GM12878 (cell line): ENCODE data around the gene TBXT. TPM values are rescaled to one million over a fixed set of nuclear protein-coding genes. Genes with fewer than 3 reads are reported as not detected.
"Not testable (repeated sequence)": the region's sequence is repeated elsewhere in the genome, so short reads cannot be mapped to it uniquely, and the experiment has no call there.

Experiments
- ATAC-seq: fragments of 200-7000 bp; cut with Tn5 transposase; 3 replicates; pipeline ENCODE4 v1.9.1; 2020; ENCODE audit warnings: mild to moderate bottlenecking, moderate library complexity
- BruUV-seq: library from RNA; stranded (reverse); fragments of 400-500 nt; replicated peaks from 2 replicates; lab custom pipeline; 2021; lab: Mats Ljungman, UMichigan
- CTCF ChIA-PET: fragments of 300-600 bp; sonication (Branson Sonifier 250); formaldehyde crosslinking; extraction: SDS; loops from one replicate; lab custom pipeline; 2021; ENCODE audit warnings: inconsistent platforms; lab: Yijun Ruan, JAX
- POLR2A ChIA-PET: fragments of 350-600 bp; formaldehyde crosslinking; extraction: SDS; loops from one replicate; lab custom pipeline; 2021; ENCODE audit warnings: inconsistent platforms; lab: Charles Lee
- RAD21 ChIA-PET: fragments of 300-600 bp; sonication (Branson Sonifier 250); formaldehyde crosslinking; loops from one replicate; lab custom pipeline; 2023; ENCODE audit warnings: antibody characterized with exemption; ENCODE audit not compliant: unreplicated experiment; lab: Charles Lee
- SMC1A ChIA-PET: fragments of 300-600 bp; sonication (Branson Sonifier 250); formaldehyde crosslinking; loops from one replicate; lab custom pipeline; 2023; ENCODE audit not compliant: unreplicated experiment, uncharacterized antibody; lab: Charles Lee
- DNase-seq: peaks from one replicate; pipeline ENCODE4 v3.0.0-alpha.2; 2011; ENCODE audit warnings: low read depth, low spot score
- FAIRE-seq: peaks from 3 replicates; lab custom pipeline; 2011; peaks lifted over from hg19 to GRCh38; lab: Jason Lieb, UNC
- H2AFZ ChIP-seq: 2 replicates; pipeline ENCODE4 v1.6.0; 2011; ENCODE audit warnings: low read depth, low read length, control low read depth; ENCODE audit not compliant: control insufficient read depth
- H3K27ac ChIP-seq: 2 replicates; pipeline ENCODE4 v1.5.1; 2011; ENCODE audit warnings: control low read depth; ENCODE audit not compliant: control insufficient read depth, insufficient read depth
- H3K27me3 ChIP-seq, 2 experiments: replicated peaks in 1 of 2; 2 replicates each; pipeline versions ENCODE4 v1.6.0 to v1.6.1; 2011; ENCODE audit warnings: low read length in 1 of 2; ENCODE audit not compliant: control insufficient read depth in 2 of 2, insufficient read depth in 2 of 2
- H3K36me3 ChIP-seq, 2 experiments: 2 replicates each; pipeline ENCODE4 v1.5.1; 2011; ENCODE audit warnings: low read length in 1 of 2; ENCODE audit not compliant: control insufficient read depth in 2 of 2, insufficient read depth in 2 of 2
- H3K4me1 ChIP-seq: 2 replicates; pipeline ENCODE4 v1.6.1; 2011; ENCODE audit warnings: mild to moderate bottlenecking, low read length, moderate library complexity, mixed read lengths; ENCODE audit not compliant: control insufficient read depth, insufficient read depth
- H3K4me2 ChIP-seq: 2 replicates; pipeline ENCODE4 v1.6.0; 2011; ENCODE audit warnings: control low read depth; ENCODE audit not compliant: control insufficient read depth, insufficient read depth
- H3K4me3 ChIP-seq: fragments of 200-600 bp; sonication (generic); 2 replicates; pipeline ENCODE4 v1.5.1; 2016
- H3K79me2 ChIP-seq: 2 replicates; pipeline ENCODE4 v1.6.0; 2011; ENCODE audit warnings: low read length; ENCODE audit not compliant: control insufficient read depth, insufficient read depth
- H3K9ac ChIP-seq: 2 replicates; pipeline ENCODE4 v1.8.0; 2011; ENCODE audit warnings: low read length, control low read depth, mixed read lengths; ENCODE audit not compliant: control insufficient read depth, insufficient read depth
- H3K9me3 ChIP-seq: replicated peaks from 3 replicates; pipeline ENCODE4 v1.5.1; 2011; ENCODE audit warnings: mild to moderate bottlenecking, low read length; ENCODE audit not compliant: control insufficient read depth, insufficient read depth
- H4K20me1 ChIP-seq: 2 replicates; pipeline ENCODE4 v1.6.0; 2011; ENCODE audit not compliant: control insufficient read depth, insufficient read depth
- CEBPZ ChIP-seq: fragments of 150-350 bp; IDR thresholded peaks from 2 replicates; pipeline ENCODE4 v1.6.1; 2016; ENCODE audit warnings: low read depth, low read length
- CHD2 ChIP-seq: IDR thresholded peaks from 2 replicates; pipeline ENCODE4 v1.6.1; 2011; ENCODE audit warnings: low read depth, low read length, improper control_type of control experiment, borderline replicate concordance
- GABPA ChIP-seq: IDR thresholded peaks from 2 replicates; pipeline ENCODE4 v1.6.1; 2014; ENCODE audit warnings: antibody characterized with exemption, low read depth, mild to moderate bottlenecking, inconsistent platforms
- JUNB ChIP-seq: IDR thresholded peaks from 2 replicates; pipeline ENCODE4 v1.6.1; 2016; ENCODE audit warnings: antibody characterized with exemption, mild to moderate bottlenecking
- KDM1A ChIP-seq: fragments of 200-600 bp; sonication (generic); IDR thresholded peaks from 2 replicates; pipeline ENCODE4 v1.6.1; 2016; ENCODE audit warnings: borderline replicate concordance
- NFYA ChIP-seq: IDR thresholded peaks from 2 replicates; pipeline ENCODE4 v1.6.1; 2011; ENCODE audit warnings: low read depth, mild to moderate bottlenecking, low read length, improper control_type of control experiment, borderline replicate concordance
- SUZ12 ChIP-seq: fragments of 200-600 bp; sonication (generic); IDR thresholded peaks from one replicate; pipeline ENCODE4 v1.6.1; 2018; ENCODE audit warnings: antibody characterized with exemption, mild to moderate bottlenecking; ENCODE audit not compliant: unreplicated experiment
- TARDBP ChIP-seq: IDR thresholded peaks from 2 replicates; pipeline ENCODE4 v1.6.1; 2016; ENCODE audit warnings: borderline replicate concordance
- ZNF207 ChIP-seq: fragments of 450-650 bp; IDR thresholded peaks from 2 replicates; pipeline ENCODE4 v1.6.1; 2014; ENCODE audit warnings: antibody characterized with exemption, mild to moderate bottlenecking, borderline replicate concordance
- ZNF24 ChIP-seq: fragments of 450-650 bp; IDR thresholded peaks from 2 replicates; pipeline ENCODE4 v1.6.1; 2017; ENCODE audit warnings: antibody characterized with exemption, mild to moderate bottlenecking
- ZNF384 ChIP-seq: IDR thresholded peaks from 2 replicates; pipeline ENCODE4 v1.6.1; 2012; ENCODE audit warnings: low read depth, mild to moderate bottlenecking, low read length, improper control_type of control experiment, borderline replicate concordance
- WGBS: methylation state at CpG from one replicate; pipeline ENCODE4 v1.1.6; 2016; ENCODE audit warnings: low lambda C conversion rate; ENCODE audit not compliant: insufficient replicate concordance, insufficient coverage; ENCODE audit errors: missing lambda C conversion rate; 5-methylcytosine and 5-hydroxymethylcytosine counted together
- in situ Hi-C: fragments of 300-500 bp; cut with MboI; formaldehyde crosslinking; loops from 9 replicates; pipeline ENCODE4 v1.14.3; 2018; ENCODE audit warnings: mixed read lengths
- intact Hi-C: fragments of 100-400 bp; cut with micrococcal nuclease; formaldehyde crosslinking; loops from one replicate; pipeline ENCODE4 v1.14.2; 2022; ENCODE audit not compliant: unreplicated experiment
- polyA plus RNA-seq, 11 experiments: library from polyadenylated mRNA; depleted of rRNA in 4 of 11; unstranded in 6 of 11; stranded (reverse) in 5 of 11; fragments of >200 nt; fragmentation: Nextera tagmentation in 4 of 11; fragmentation: Illumina TruSeq in 1 of 11; extraction: Ambion mirVana in 4 of 11; extraction: Trizol in 1 of 11; gene quantifications; 1 replicate in 1 of 11; 2 replicates in 10 of 11; pipeline versions ENCODE4 v1.2.1 to v1.2.3, GENCODE V29; 2011 to 2016; ENCODE audit warnings: inconsistent platforms in 2 of 11, missing spikeins in 2 of 11, low read depth in 1 of 11
- total RNA-seq, 4 experiments: library from RNA; depleted of rRNA in 3 of 4; stranded (reverse); fragments of >200 nt in 3 of 4; fragmentation: Illumina TruSeq in 1 of 4; extraction: Trizol in 1 of 4; gene quantifications; 2 replicates each; pipeline versions ENCODE4 v1.2.1 to v1.2.3, GENCODE V29; 2013 to 2021

Gene TBXT
- total and polyA plus RNA-seq, 10 of the 15 experiments (the other 5 are each of a cell fraction or from before 2014, with no cell fraction given): 0.06 to 2.5 TPM; not detected in 8

GRCh38 chr6:166127624-166128472 lies 39.8 kb downstream of the TBXT start (continued):
- TF ChIP-seq SUZ12 (no peak), ZNF207 (no peak)

- 45% methylated on average over 9 of the region's 9 CpGs for WGBS
- in situ Hi-C loops, RAD21 ChIA-PET, H3K4me3 ChIP-seq, FAIRE-seq, H3K27me3 ChIP-seq, BruUV-seq, CTCF ChIA-PET, POLR2A ChIA-PET, intact Hi-C loops, H2AFZ ChIP-seq, H3K9me3 ChIP-seq, H4K20me1 ChIP-seq, H3K4me1 ChIP-seq, H3K4me2 ChIP-seq, DNase-seq, H3K9ac ChIP-seq, H3K79me2 ChIP-seq, H3K36me3 ChIP-seq, ATAC-seq, SMC1A ChIA-PET, H3K27ac ChIP-seq: not testable (repeated sequence)
Measured at GRCh38 chr6:166123115-166123514, 44.5 kb downstream of the TBXT start.

- ChIA-PET SMC1A (no interaction called here), RAD21 (no interaction called here), CTCF (no interaction called here), POLR2A (no interaction called here)
- Histone ChIP-seq H3K27me3 (no peaks in the 10 kb centered on the region), H3K79me2 (no peaks in the 10 kb centered on the region), H2AFZ (no peak overlapping the region), H3K27ac (no peak overlapping the region), H3K4me1 (no peaks in the 10 kb centered on the region), H4K20me1 (no peaks in the 10 kb centered on the region), H3K36me3 (no peaks in the 10 kb centered on the region), H3K9ac (no peak overlapping the region), H3K9me3 (no peaks in the 10 kb centered on the region), H3K4me2 (no peak overlapping the region), H3K4me3 (no peak overlapping the region)
- in situ Hi-C loops (no loop called here), intact Hi-C loops (no loop called here)
- FAIRE-seq (no peak), DNase-seq (no peak), ATAC-seq (no peak)
- WGBS: 24% methylated on average over 7 of the region's 7 CpGs
- no TSS peak for BruUV-seq
- TF ChIP-seq JUNB (no peak), ZNF384 (no peak), CHD2 (no peak), TARDBP (no peak), ZNF24 (no peak), NFYA (no peak), GABPA (no peak), CEBPZ (no peak), KDM1A (no peak)
Measured at GRCh38 chr6:166121726-166122125, 45.9 kb downstream of the TBXT start.
